ENCODE measurements around the gene NPPA.
"Not testable (repeated sequence)": the region's sequence is repeated elsewhere in the genome, so short reads cannot be mapped to it uniquely, and the experiment has no call there.

Gene NPPA

DNA sequence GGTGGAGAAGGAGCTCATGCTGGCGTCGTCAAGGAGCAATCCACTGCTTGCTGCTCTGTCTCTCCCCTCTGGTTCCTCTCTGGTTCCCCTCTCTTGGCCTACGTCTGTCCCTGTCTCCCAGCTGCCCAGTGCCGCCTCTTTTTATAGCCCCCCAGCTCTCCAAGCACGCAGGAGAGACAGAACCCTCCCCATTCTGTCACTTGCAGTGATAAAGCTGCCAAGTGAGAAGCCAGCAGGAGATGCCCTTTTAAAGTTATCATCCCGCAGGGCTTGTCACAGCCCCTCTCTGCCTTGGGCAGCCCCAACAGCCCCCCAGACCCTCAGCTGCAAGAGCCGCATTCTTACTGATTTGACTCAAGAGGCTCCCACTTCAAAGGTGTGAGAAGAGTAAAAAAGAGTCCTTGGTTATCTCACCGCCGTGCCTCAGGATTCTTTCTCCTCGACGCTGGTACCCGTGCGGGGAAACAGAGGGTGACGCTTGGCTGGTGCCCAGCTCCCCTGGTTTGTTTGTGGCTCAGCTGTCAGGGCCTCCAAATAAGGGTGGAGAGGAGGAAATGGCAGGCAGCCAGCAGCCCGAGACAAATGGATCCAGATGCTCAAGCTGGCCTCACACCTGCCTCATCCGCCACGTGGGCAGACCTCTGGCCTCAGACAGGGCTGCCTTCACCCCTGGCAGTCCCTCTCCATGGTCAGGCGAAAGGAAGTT is at the start of gene NPPA:
TSS of gene NPPA (minus strand) at position 117 of the 706 bp plus-strand sequence. CDS start at position 18, 99 bp downstream.
- DNase-seq (ENCODE audit: low spot score), result no peak

DNA sequence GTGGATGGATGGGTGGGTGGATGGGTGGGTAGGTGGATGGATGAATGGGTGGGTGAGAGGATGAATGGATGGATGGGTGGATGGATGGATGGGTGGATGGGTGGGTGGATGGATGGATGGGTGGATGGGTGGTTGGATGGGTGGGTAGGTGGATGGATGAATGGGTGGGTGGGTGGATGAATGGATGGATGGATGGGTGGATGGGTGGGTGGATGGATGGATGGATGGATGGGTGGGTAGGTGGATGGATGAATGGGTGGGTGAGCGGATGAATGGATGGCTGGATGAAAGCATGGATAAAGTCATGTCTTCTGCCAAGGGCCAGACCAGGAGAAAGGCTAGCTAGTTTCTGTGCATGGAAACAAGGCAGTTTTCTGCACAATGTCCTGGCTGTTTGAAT is 46.9 kb upstream of the NPPA start:
- not testable (repeated sequence) for DNase-seq (ENCODE audit: low spot score)

DNA sequence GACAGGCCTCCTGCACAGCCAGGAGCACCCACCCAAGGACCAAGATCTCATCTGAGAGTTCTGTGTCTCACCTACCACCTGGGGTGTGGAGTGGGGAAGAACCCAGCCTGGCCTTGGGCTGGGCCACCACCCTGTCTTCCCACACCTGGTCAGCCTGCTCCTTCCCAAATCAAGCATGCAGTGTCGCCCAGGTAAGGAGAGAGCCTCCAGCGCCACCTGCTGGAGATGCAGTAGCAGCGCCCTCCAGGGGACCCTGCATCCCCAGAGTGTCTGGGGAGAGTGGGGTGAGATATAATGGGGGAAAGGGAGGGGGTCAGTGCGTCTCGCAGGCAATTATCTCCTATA is 46.3 kb upstream of the NPPA start:
- DNase-seq (ENCODE audit: low spot score), result peak; percentile 57

DNA sequence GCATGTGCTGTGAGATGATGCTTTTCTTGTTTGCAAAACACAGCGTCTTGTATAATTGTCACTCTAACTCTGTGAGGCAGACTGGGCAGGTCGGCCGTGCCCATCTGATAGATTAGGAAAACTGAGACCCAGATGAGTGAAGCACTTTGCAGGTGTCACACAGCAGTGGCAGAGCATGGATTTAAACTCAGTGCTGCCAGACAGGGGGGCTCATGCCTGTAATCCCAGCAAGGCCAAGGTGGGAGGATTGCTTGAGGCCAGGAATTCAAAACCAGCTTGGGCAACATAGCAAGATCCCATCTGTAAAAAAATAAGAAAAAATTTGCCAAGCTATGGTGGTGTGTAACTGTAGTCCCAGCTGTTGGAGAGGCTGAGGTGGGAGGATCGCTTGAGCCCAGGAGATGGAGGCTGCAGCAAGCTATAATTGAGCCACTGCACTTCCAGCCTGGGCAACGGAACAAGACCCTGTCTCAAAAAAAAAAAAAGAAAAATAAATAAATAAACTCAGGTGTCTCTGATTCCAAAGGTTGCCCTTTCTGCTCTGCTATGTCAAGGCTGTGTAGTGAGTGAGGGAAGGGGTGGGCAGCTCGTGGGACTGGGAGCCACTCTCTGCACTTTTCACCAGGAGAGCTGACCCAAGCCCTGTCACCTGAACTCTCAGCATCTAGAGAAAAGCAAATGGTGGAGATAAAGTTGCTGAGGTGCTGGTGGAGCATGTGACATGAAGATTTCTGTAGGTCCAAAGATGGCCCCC is 44.0 kb upstream of the NPPA start:
- no peak for DNase-seq (ENCODE audit: low spot score)

DNA sequence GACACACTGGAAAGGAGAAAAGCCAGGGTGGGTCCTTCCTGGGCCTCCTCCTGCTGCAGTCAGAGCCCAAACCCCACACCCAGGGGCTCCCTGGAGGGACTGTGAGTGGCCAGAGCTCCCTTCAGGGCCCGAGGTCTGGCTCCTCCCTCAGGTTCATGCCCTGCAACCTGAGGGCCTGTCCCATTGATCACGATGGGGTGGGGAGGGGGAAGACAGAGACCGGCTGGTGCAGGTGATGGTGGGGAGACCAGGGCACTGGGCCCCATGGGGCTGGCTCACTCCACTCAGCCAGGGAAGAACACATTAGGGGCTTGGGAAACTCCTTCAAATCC is 41.3 kb upstream of the NPPA start:
- DNase-seq (ENCODE audit: low spot score), result no peak

DNA sequence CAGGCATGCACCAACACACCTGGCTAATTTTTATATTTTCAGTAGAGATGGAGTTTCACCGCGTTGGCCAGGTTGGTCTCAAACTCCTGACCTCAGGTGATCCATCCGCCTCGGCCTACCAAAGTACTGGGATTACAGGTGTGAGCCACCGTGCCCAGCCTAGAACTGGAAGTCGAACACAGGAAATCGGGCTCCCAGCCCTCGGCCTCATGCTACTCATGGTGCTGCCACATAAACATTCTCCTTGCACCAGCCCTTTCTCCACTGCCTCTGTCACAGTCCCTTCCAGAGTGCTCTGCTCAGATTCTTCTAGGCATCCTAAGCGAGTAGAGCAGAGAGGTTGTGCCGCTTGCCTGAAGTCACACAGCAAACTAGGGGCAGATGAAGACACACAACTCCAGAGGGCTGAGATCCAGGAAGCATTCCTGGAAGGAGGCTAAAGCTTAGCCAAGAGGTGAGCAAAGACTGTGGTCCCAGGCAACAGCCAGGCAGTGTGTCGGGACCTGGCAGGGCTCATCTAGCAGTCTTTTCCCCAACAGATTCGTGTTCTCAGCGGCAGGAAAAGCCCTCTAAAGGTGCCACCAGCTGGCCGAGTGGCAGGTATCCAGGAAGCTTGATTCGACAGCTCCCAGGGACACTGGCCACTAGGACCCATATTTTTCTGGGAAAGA is 40.8 kb upstream of the NPPA start:
- DNase-seq (ENCODE audit: low spot score), result no peak

DNA sequence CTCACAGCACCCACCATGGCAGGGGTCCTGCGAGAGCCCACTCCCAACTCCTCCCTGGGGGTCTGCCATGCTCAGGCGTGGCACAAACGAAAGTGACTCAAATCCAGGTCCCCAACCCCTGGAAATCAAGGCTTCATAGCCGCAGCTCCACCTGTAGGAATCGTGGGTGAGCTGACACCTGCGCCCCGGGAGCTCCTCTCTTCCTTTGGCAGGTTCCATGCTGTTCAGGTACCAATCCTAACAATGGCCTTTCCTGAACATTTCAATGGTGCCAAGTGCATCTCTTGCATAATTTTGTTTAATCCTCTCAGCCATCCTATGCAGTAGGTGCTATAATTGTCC is 40.1 kb upstream of the NPPA start:
- no peak for DNase-seq (ENCODE audit: low spot score)

DNA sequence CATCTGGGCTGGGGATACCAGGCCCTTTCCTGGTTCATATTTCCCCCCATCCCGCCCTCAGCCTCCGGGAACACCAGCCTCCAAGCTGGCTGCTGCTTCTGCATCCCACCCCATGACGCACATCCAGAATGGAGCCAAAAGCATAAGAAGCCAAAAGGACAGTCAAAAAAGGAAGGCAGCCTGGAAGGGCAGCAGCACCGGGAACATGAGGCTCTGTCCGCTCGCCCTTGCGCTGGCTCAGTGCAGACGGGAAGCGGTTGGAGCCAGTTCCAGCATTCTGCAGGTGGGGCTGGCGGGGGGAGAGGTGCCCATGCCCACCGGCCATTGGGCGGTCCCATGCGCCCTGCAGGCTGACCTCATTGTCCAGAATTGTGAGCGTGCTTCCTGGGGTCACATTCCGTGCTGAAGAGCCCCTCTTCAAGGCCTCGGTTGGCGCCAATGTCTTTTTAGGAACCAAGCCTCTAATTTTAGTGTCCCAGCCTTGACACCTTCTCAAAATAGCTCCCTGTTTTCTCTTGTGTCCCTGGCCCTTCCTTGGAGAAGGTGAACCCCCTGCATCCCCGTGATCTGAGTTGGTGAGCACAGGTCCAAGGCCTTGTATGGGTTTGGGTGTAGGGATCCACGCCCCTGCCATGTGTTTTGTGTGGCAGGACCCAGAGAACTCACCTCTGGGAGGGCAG is 39.5 kb upstream of the NPPA start:
- no peak for DNase-seq (ENCODE audit: low spot score)

DNA sequence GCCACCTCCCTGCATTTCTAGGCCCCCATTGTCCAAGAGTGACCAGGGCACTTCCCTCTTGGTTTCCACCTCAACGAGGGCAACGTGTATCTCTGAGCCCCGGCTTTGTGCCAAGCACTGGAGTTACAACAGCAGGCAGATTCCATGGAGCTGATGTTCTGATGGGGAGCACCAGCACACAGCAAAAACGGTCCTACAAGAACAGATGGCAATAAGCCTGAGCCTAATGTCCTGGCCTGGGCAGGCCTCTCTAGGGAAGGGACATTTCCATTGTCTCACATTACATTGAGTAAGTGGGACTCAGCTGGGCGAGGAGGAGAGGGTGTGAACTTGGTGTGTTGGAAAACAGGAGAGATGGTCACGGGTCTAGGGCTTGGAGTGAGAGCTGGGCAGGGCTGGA is 38.3 kb upstream of the NPPA start:
- DNase-seq (ENCODE audit: low spot score), result no peak

DNA sequence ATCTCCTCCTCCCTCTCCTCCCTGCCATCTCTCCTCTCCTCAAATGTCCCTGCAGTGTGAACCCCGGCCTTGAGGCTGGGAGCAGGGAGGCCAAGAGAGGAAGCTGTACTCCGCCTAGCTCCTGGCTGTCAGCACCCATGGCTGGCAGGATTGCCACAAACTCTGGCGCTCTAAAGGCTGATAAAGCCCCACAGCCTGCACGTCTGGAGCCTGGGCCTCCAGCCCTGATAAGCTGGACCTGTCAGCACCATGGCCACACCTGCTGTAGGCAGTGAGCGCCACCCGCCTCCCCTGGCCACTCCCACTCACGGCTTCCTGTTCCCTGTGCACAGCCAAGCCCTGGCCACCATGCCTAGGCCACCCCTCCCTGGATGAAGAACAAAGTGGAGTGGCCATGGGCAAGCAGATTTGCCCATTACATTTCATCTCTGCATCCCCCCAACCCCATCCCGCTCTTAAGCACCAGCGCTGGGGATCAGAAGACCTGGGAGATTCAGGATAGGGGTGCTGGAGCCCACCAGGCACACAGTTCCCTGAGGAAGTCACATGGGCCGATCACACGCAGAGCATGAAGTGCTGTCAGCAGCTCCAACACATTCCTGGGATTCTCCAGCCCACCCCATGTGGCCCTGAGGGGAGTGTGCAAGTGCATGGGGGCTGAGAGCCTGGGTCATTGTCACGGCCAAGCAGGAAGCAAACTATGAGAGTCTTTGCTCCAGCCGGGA is 35.4 kb upstream of the NPPA start:
- DNase-seq (ENCODE audit: low spot score), result no peak

DNA sequence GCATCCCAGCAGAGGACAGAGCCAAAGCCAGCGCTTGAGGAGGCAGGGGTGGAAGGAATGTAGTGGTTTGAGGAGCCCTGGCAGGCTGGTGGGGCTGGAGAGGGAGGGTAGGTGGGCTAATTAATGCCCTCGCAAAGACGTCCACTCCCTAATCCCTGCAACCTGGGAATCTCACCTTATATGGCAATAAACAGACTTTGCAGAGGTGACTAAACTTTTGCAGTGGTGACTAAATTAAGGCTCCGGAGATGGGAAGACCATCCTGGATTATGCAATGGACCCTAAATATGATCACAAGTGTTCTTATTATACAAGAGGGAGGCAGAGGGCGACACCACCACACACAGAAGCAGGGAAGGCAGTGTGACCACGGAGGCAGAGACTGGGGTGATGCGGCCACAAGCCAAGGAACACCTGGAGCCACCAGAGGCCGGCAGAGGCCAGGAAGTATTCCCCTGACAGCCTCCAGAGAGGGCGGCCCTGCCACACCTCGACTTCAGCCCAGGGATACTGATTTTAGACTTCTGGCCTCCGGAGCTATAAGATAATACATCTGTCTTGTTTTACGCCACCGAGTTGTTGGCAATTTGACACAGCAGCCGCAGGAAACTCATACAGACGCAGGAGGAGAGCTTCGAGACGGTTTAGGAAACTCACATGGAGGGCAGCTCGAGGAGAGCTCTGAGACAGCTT is 34.3 kb upstream of the NPPA start:
- DNase-seq (ENCODE audit: low spot score), result no peak

DNA sequence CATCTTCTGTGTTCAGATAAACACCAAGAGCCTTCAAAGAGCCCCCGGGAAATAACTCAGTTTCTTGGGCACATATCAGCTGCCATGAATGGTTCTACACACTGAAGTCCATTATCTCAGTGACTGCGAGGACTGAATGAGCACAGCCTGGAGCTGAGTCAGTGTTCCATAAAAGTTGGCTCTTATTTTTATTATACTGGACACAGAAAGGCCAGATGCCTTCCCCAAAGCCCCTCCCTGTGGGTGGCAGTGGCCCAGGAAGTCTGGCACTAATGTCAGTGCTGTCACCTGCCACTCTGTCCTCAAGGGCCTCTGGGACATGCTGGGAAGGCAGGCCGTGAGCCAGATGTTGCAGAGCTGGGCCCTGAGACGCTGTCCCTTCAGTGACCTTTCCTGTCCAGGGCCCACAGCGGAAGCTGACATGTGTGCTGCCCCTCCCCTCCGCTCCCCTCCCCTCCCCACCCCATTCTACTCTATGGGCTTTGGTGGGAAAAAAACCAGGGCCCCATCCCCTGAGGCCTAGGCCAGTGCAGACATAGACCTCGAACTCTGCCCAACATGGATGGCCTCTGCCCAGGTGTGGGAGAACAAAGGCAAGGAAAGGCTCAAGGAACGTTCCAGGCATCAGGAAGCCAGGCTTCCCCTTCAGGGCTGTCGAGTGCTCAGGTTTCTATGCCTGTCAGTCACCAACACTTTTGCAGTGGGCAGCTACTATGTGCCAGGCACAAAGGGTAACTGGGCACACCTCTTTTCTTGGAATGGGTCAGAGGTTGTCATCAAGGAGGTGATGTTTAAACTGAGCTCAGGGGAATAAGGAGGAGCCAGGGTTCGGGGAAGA is 33.5 kb upstream of the NPPA start:
- DNase-seq (ENCODE audit: low spot score), result peak; percentile 68

DNA sequence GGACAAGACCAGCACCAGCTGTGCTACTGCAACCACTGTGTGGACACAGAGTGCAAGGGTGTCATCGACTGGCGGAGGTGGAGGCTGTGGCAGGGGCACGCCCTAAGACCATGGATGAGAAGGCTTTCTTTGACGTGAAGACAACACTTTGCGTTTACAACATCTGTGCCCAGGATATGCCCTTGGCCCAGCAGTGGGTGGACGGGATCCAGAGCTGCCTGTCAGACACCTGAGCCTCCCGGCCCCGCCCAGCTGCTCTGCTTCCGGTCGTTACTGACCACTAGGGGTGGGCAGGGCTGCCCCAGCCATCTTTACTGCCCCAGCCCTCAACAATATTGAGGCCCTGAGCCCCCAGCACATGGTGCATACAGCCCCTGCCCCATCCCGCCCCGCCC is 32.6 kb upstream of the NPPA start:
- no peak for DNase-seq (ENCODE audit: low spot score)

DNA sequence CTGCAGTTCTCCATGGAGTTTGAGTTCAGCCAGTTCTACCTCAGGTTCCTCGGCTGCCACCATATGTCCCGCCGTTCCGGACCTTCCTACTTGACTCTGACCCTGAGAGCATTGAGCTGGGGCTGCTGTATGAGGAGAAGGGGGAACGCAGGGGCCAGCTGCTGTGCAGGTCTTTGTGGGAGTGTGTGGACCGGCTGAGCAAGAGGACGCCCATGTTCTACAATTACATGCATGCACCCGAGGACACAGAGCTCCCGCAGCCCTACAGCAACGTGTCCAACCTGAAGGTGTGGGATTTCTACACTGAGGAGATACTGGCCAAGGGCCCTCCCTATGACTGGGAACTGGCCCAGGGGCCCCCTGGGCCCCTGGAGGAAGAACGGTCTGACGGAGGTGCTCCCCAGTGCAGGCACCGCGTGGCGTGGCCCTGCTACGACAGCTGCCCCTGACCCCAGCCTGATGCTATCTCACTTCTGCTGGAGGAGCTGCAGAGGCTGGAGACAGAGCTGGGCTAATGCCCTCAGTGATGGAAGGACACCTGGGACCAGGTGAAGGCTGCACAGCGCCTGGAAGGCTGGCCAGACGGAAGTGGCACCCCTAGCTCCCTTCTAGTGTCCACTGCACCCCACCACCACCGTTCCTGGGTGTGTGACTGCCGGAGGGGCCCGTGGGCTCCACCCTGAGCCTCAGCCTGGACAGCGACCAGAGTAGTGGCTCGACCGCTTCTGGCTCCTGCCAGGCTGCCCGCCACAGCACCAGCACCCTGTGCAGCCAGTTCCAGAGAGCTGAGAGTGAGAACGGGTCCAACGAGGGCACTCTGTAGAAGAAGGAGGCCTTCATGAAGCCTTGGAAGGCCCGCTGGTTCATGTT is 32.0 kb upstream of the NPPA start:
- no peak for DNase-seq (ENCODE audit: low spot score)

DNA sequence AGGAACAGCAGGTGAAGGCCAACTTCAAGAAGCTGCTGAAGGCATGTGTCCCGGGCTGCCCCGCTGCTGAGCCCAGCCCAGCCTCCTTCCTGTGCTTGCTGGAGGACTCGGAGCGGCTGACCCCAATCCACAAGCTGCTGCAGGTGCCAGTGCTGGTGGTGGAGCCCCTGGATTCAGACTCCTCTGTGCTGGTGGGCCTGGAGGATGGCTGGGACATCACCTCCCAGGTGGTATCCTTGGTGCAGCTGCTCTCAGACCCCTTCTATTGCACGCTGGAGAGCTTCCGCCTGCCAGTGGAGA is 31.3 kb upstream of the NPPA start:
- DNase-seq (ENCODE audit: low spot score), result no peak

DNA sequence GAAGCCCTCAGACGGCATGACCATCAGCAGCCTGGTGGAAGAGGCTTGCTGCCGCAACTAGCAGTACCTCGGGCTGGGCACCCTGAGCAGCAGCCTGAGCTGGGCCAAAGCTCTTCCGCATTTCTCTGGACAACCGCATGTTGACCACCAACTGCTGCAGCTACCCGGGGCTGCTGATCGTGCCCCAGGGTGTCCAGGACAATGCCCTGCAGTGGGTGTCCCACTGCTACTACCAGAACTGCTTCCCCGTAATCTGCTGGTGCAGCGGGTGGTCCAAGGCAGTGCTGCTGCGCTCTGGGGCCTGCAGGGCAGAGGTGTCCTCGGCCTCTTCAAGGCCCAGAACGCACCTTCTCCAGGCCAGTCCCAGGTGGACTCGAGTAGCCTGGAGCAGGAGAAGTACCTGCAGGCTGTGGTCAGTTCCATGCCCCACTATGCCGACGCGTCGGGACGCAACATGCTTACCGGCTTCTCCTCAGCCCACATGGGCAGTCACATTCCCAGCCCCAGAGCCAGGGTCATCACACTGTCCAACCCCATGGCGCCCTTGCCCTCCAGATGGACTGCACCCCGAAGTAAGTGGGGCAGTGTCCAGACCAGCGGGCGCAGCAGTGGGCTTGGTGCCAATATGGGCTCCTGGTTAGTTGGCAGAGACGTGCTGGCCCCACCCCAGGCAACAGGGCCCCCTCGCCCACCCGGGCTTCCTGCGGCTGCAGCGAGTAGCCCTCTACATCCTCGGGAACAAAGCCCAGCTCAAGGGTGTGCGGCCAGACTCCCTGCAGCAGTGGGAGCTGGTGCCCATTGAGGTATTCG is 30.7 kb upstream of the NPPA start:
- no peak for DNase-seq (ENCODE audit: low spot score)

DNA sequence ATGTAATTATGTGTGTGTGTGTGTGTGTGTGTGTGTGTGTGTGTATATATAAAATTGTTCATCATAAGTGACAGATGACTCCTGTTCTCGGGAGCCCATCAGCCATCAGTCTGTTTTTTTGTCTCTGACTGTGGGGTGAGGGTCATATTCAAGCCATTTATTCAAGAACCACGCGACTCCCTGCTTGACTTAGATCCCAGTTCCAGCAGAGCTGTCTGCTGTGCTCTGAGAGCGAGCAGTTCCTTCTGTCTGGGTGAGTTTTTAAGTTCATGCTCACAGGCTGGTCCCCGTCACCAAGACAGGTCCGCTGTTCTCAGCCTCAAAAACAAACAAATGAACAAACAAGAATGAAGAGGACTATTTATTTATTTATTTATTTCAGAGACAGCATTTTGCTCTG is 29.5 kb upstream of the NPPA start:
- DNase-seq (ENCODE audit: low spot score), result no peak

DNA sequence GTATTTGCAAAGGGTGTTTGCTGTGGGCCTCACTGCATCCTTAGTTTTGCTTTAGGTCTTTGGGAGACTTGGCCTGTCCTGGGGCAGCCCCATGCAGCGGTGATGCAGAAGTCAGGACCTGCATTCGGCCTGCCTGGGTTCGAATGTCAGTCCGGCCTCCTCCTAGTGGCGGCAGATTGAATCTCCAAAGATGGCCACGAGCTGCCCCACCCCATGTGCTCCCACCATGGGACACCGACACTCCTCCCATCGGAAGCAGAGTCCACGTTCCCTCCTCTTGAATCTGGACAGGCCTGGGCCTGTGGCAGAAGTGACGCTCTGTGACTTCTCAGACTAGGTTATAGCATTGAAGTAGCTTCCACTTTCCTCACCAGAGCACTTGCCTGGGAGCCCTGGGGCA is 27.5 kb upstream of the NPPA start:
- no peak for DNase-seq (ENCODE audit: low spot score)

DNA sequence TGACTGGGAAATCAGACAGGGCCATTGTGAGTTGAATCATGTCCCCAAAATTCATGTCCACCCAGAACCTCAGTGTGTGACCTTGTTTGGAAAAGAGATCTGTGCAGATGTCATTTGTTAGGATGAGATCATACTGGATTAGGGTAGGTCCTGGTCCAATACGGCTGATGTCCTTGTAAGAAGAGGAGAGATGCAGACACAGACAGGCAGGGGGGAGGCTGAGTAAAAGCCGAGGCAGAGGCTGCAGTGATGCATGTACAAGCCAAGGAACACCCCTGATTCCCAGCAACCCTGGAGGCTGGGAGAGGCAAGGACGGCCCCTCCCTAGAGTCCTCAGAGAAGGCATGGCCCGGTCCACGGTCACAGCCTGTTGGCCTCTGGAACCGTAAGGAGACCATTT is 27.0 kb upstream of the NPPA start:
- no peak for DNase-seq (ENCODE audit: low spot score)
